Stomach (tissue), 9 donors: Measurements from ENCODE around the gene XPO4. TPM values are rescaled to one million over a fixed set of nuclear protein-coding genes. Genes with fewer than 3 reads are reported as not detected.

Experiments used
- DNase-seq, 2 donors: peaks; one replicate each; pipeline versions ENCODE4 v3.0.0 to v3.0.0-alpha.2; 2013 to 2019
- H3K27ac ChIP-seq, 5 donors: fragments of 200-600 bp in 4 of 5; sonication (generic) in 4 of 5; one replicate each; pipeline ENCODE4 v1.5.1; 2013 to 2019; ENCODE audit warnings: mild to moderate bottlenecking in 1 of 5, moderate library complexity in 1 of 5
- H3K27me3 ChIP-seq, 3 donors: fragments of 200-600 bp; sonication (generic); one replicate each; pipeline ENCODE4 v1.5.1; 2017 to 2019; ENCODE audit warnings: mixed run types in 1 of 3
- H3K36me3 ChIP-seq, 4 donors: fragments of 200-600 bp; sonication (generic); 1 replicate in 3 of 4; 2 replicates in 1 of 4; pipeline ENCODE4 v1.5.1; 2016 to 2019
- H3K4me1 ChIP-seq, 4 donors: fragments of 200-600 bp; sonication (generic); one replicate each; pipeline ENCODE4 v1.5.1; 2016 to 2019
- H3K4me3 ChIP-seq, 4 donors: fragments of 200-600 bp; sonication (generic) in 3 of 4; one replicate each; pipeline ENCODE4 v1.5.1; 2016 to 2019; ENCODE audit warnings: mild to moderate bottlenecking in 1 of 4
- H3K9me3 ChIP-seq, 4 donors: fragments of 200-600 bp; sonication (generic); one replicate each; pipeline ENCODE4 v1.5.1; 2016 to 2019
- EP300 ChIP-seq: sonication (generic); formaldehyde crosslinking; IDR thresholded peaks from one replicate; pipeline ENCODE4 v1.6.1; 2017; ENCODE audit warnings: antibody characterized with exemption
- POLR2A ChIP-seq, 4 donors: fragments of 450-650 bp; IDR thresholded peaks; one replicate each; pipeline ENCODE4 v1.6.1; 2016; ENCODE audit warnings: antibody characterized with exemption in 4 of 4, control low read depth in 2 of 4, mild to moderate bottlenecking in 1 of 4, moderate library complexity in 1 of 4
- POLR2AphosphoS5 ChIP-seq, 3 donors: sonication (generic); formaldehyde crosslinking; IDR thresholded peaks; one replicate each; pipeline ENCODE4 v1.6.1; 2016; ENCODE audit warnings: antibody characterized with exemption in 3 of 3
- WGBS, 5 donors: extraction: QIAGEN DNeasy Blood & Tissue Kit in 3 of 5; methylation state at CpG; one replicate each; pipeline versions ENCODE4 v1.1.5 to v1.1.7; 2013 to 2018; 5-methylcytosine and 5-hydroxymethylcytosine counted together
- intact Hi-C: fragments of 100-400 bp; cut with DNase I; formaldehyde crosslinking; loops from one replicate; pipeline ENCODE4 v1.15.1; 2023; ENCODE audit warnings: low total_unique reads
- polyA plus RNA-seq, 3 donors: library from polyadenylated mRNA; stranded (reverse); fragments of 200-250 nt; gene quantifications; one replicate each; pipeline ENCODE4 v1.2.3, GENCODE V29; 2013
- total RNA-seq, 5 donors: library from RNA; depleted of rRNA; stranded (reverse); fragments of >200 nt; gene quantifications; one replicate each; pipeline versions ENCODE4 v1.1.0 to v1.2.3, GENCODE V29; 2014 to 2016
- TF ChIP-seq, protein P1 (sequence below), 7 experiments: fragments of 450-650 bp in 4 of 7; fragments of 200-600 bp in 3 of 7; sonication (generic) in 3 of 7; IDR thresholded peaks; one replicate each; pipeline ENCODE4 v1.5.1; 2016 to 2019; ENCODE audit warnings: antibody characterized with exemption in 7 of 7, control low read depth in 2 of 7, mild to moderate bottlenecking in 1 of 7
- donor health status: healthy with polysubstance abuse.
- donor health status: Bipolar disorder and iron deficiency.
- donor health status: healthy.

The XPO4 gene
- total and polyA plus RNA-seq, 8 donors, result 2.3 to 41.7 (median 14.9) TPM

- intact Hi-C loops, result loop anchor here (10.0 kb wide), 1 partner anchor 60 kb away; no protein-coding TSS in a partner anchor
- WGBS, 5 donors, result 72 to 83% (median 73%) methylated on average over 1 of the region's 1 CpG
- no peaks in the 10 kb centered on the region for H3K9me3 ChIP-seq
Measured at GRCh38 chr13:20774746-20775145, 127.8 kb downstream of the XPO4 start.

GRCh38 chr13:20773194-20774080 is 129.1 kb downstream of the XPO4 start, which contains the start of gene EEF1AKMT1:
Gene EEF1AKMT1, minus strand, starts transcription at chr13:20773961. Its CDS starts 16,363 bp downstream, at chr13:20757598.
- intact Hi-C loops, result loop anchor here (10.0 kb wide), 1 partner anchor 59 kb away; no protein-coding TSS in a partner anchor
- WGBS, 5 donors, result 0 to 1% (median 0%) methylated on average over 57 to 72 of the region's 72 CpGs
- peaks cover 11 to 32% (median 16%) of the 10 kb centered on the region in 4 donors for H3K4me1 ChIP-seq

More at GRCh38 chr13:20774746-20775145, 127.8 kb downstream of the XPO4 start:
- no peak for DNase-seq
- H3K27ac ChIP-seq, result no peak overlapping the region
- no peaks in the 10 kb centered on the region for H3K27me3 ChIP-seq
- H3K4me3 ChIP-seq, result no peak overlapping the region
- peaks cover 0 to 8% (median 3%) of the 10 kb centered on the region in 4 donors for H3K36me3 ChIP-seq
- peaks cover 11 to 23% (median 12%) of the 10 kb centered on the region in 4 donors for H3K4me1 ChIP-seq
- TF ChIP-seq, protein P1, sequence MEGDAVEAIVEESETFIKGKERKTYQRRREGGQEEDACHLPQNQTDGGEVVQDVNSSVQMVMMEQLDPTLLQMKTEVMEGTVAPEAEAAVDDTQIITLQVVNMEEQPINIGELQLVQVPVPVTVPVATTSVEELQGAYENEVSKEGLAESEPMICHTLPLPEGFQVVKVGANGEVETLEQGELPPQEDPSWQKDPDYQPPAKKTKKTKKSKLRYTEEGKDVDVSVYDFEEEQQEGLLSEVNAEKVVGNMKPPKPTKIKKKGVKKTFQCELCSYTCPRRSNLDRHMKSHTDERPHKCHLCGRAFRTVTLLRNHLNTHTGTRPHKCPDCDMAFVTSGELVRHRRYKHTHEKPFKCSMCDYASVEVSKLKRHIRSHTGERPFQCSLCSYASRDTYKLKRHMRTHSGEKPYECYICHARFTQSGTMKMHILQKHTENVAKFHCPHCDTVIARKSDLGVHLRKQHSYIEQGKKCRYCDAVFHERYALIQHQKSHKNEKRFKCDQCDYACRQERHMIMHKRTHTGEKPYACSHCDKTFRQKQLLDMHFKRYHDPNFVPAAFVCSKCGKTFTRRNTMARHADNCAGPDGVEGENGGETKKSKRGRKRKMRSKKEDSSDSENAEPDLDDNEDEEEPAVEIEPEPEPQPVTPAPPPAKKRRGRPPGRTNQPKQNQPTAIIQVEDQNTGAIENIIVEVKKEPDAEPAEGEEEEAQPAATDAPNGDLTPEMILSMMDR (IDR thresholded peaks at IDR 0.05), result no peak
- no peak for TF ChIP-seq POLR2AphosphoS5 (IDR thresholded peaks at IDR 0.05)
- TF ChIP-seq EP300, result no peak
- no peak for TF ChIP-seq POLR2A (IDR thresholded peaks at IDR 0.05)

GRCh38 chr13:20772401-20773131 is 130.0 kb downstream of the XPO4 start:
- peak in 1 of 2 donors; percentile 6 for DNase-seq
- Histone ChIP-seq H3K4me1 (peaks cover 11 to 32% (median 16%) of the 10 kb centered on the region in 4 donors), H3K27ac (peak overlapping the region in 4 of 5 donors; percentile 87 to 93 (median 90)), H3K36me3 (peaks cover 0 to 13% (median 7%) of the 10 kb centered on the region in 4 donors), H3K9me3 (peaks cover 0 to 18% (median 2%) of the 10 kb centered on the region in 4 donors), H3K27me3 (no peaks in the 10 kb centered on the region), H3K4me3 (peak overlapping the region; percentile 54 to 72 (median 58))
- 81 to 87% (median 83%) methylated on average over 10 of the region's 10 CpGs for WGBS, 5 donors
- TF ChIP-seq, protein P1 (IDR thresholded peaks at IDR 0.05), result no peak
- no peak for TF ChIP-seq POLR2A (IDR thresholded peaks at IDR 0.05)
- TF ChIP-seq EP300, result no peak
- no peak for TF ChIP-seq POLR2AphosphoS5 (IDR thresholded peaks at IDR 0.05)
- intact Hi-C loops, result loop anchor here (10.0 kb wide), 1 partner anchor 58 kb away; no protein-coding TSS in a partner anchor

More at GRCh38 chr13:20773194-20774080, 129.1 kb downstream of the XPO4 start, which contains the start of gene EEF1AKMT1:
- H3K27ac ChIP-seq, result peak within 1 kb of the TSS; percentile 87 to 93 (median 90)
- no peaks in the 10 kb centered on the region for H3K27me3 ChIP-seq
- peak in 2 of 4 donors; percentile 27 to 31 for TF ChIP-seq POLR2A (IDR thresholded peaks at IDR 0.05)
- TF ChIP-seq, protein P1 (IDR thresholded peaks at IDR 0.05), result no peak
- TF ChIP-seq POLR2AphosphoS5 (IDR thresholded peaks at IDR 0.05), result peak; percentile 91 to 99 (median 96)
- TF ChIP-seq EP300, result no peak
- H3K4me3 ChIP-seq, result peak within 1 kb of the TSS; percentile 54 to 72 (median 58)
- peaks cover 0 to 9% (median 0%) of the 10 kb centered on the region in 4 donors for H3K9me3 ChIP-seq
- peak; percentile 95 to 98 for DNase-seq
- H3K36me3 ChIP-seq, result peaks cover 0 to 13% (median 6%) of the 10 kb centered on the region in 4 donors

GRCh38 chr13:20769834-20770233 is 132.7 kb downstream of the XPO4 start:
- H3K27ac ChIP-seq, result no peak overlapping the region
- peaks cover 11 to 32% (median 16%) of the 10 kb centered on the region in 4 donors for H3K4me1 ChIP-seq
- peaks cover 0 to 13% (median 8%) of the 10 kb centered on the region in 4 donors for H3K36me3 ChIP-seq
- intact Hi-C loops, result loop anchor here (10.0 kb wide), 1 partner anchor 55 kb away; no protein-coding TSS in a partner anchor
- 91 to 100% (median 100%) methylated on average over 1 of the region's 1 CpG for WGBS, 5 donors
- DNase-seq, result no peak
- no peak overlapping the region for H3K4me3 ChIP-seq
- H3K27me3 ChIP-seq, result no peaks in the 10 kb centered on the region
- H3K9me3 ChIP-seq, result peaks cover 0 to 22% (median 5%) of the 10 kb centered on the region in 4 donors
- no peak for TF ChIP-seq EP300
- no peak for TF ChIP-seq POLR2AphosphoS5 (IDR thresholded peaks at IDR 0.05)
- no peak for TF ChIP-seq POLR2A (IDR thresholded peaks at IDR 0.05)
